GM12878 (cell line): Measurements from ENCODE around the gene HACD4. TPM values are rescaled to one million over a fixed set of nuclear protein-coding genes. Genes with fewer than 3 reads are reported as not detected.

Source experiments
- ATAC-seq: fragments of 200-7000 bp; cut with Tn5 transposase; 3 replicates; pipeline ENCODE4 v1.9.1; 2020; ENCODE audit warnings: mild to moderate bottlenecking, moderate library complexity
- BruUV-seq: library from RNA; stranded (reverse); fragments of 400-500 nt; replicated peaks from 2 replicates; lab custom pipeline; 2021; lab: Mats Ljungman, UMichigan
- CTCF ChIA-PET: fragments of 300-600 bp; sonication (Branson Sonifier 250); formaldehyde crosslinking; extraction: SDS; loops from one replicate; lab custom pipeline; 2021; ENCODE audit warnings: inconsistent platforms; lab: Yijun Ruan, JAX
- POLR2A ChIA-PET: fragments of 350-600 bp; formaldehyde crosslinking; extraction: SDS; loops from one replicate; lab custom pipeline; 2021; ENCODE audit warnings: inconsistent platforms; lab: Charles Lee
- RAD21 ChIA-PET: fragments of 300-600 bp; sonication (Branson Sonifier 250); formaldehyde crosslinking; loops from one replicate; lab custom pipeline; 2023; ENCODE audit warnings: antibody characterized with exemption; ENCODE audit not compliant: unreplicated experiment; lab: Charles Lee
- SMC1A ChIA-PET: fragments of 300-600 bp; sonication (Branson Sonifier 250); formaldehyde crosslinking; loops from one replicate; lab custom pipeline; 2023; ENCODE audit not compliant: unreplicated experiment, uncharacterized antibody; lab: Charles Lee
- DNase-seq: peaks from one replicate; pipeline ENCODE4 v3.0.0-alpha.2; 2011; ENCODE audit warnings: low read depth, low spot score
- FAIRE-seq: peaks from 3 replicates; lab custom pipeline; 2011; peaks lifted over from hg19 to GRCh38; lab: Jason Lieb, UNC
- H2AFZ ChIP-seq: 2 replicates; pipeline ENCODE4 v1.6.0; 2011; ENCODE audit warnings: low read depth, low read length, control low read depth; ENCODE audit not compliant: control insufficient read depth
- H3K27ac ChIP-seq: 2 replicates; pipeline ENCODE4 v1.5.1; 2011; ENCODE audit warnings: control low read depth; ENCODE audit not compliant: control insufficient read depth, insufficient read depth
- H3K27me3 ChIP-seq, 2 experiments: replicated peaks in 1 of 2; 2 replicates each; pipeline versions ENCODE4 v1.6.0 to v1.6.1; 2011; ENCODE audit warnings: low read length in 1 of 2; ENCODE audit not compliant: control insufficient read depth in 2 of 2, insufficient read depth in 2 of 2
- H3K36me3 ChIP-seq, 2 experiments: 2 replicates each; pipeline ENCODE4 v1.5.1; 2011; ENCODE audit warnings: low read length in 1 of 2; ENCODE audit not compliant: control insufficient read depth in 2 of 2, insufficient read depth in 2 of 2
- H3K4me1 ChIP-seq: 2 replicates; pipeline ENCODE4 v1.6.1; 2011; ENCODE audit warnings: mild to moderate bottlenecking, low read length, moderate library complexity, mixed read lengths; ENCODE audit not compliant: control insufficient read depth, insufficient read depth
- H3K4me2 ChIP-seq: 2 replicates; pipeline ENCODE4 v1.6.0; 2011; ENCODE audit warnings: control low read depth; ENCODE audit not compliant: control insufficient read depth, insufficient read depth
- H3K4me3 ChIP-seq: fragments of 200-600 bp; sonication (generic); 2 replicates; pipeline ENCODE4 v1.5.1; 2016
- H3K79me2 ChIP-seq: 2 replicates; pipeline ENCODE4 v1.6.0; 2011; ENCODE audit warnings: low read length; ENCODE audit not compliant: control insufficient read depth, insufficient read depth
- H3K9ac ChIP-seq: 2 replicates; pipeline ENCODE4 v1.8.0; 2011; ENCODE audit warnings: low read length, control low read depth, mixed read lengths; ENCODE audit not compliant: control insufficient read depth, insufficient read depth
- H3K9me3 ChIP-seq: replicated peaks from 3 replicates; pipeline ENCODE4 v1.5.1; 2011; ENCODE audit warnings: mild to moderate bottlenecking, low read length; ENCODE audit not compliant: control insufficient read depth, insufficient read depth
- H4K20me1 ChIP-seq: 2 replicates; pipeline ENCODE4 v1.6.0; 2011; ENCODE audit not compliant: control insufficient read depth, insufficient read depth
- CBX5 ChIP-seq: sonication (generic); IDR thresholded peaks from 2 replicates; pipeline ENCODE4 v1.6.1; 2016; ENCODE audit warnings: low read depth, moderate library complexity, mild to moderate bottlenecking, inconsistent platforms
- CEBPZ ChIP-seq: fragments of 150-350 bp; IDR thresholded peaks from 2 replicates; pipeline ENCODE4 v1.6.1; 2016; ENCODE audit warnings: low read depth, low read length
- IKZF2 ChIP-seq, 2 experiments: fragments of 450-650 bp; IDR thresholded peaks; 2 replicates each; pipeline ENCODE4 v1.6.1; 2017; ENCODE audit warnings: mild to moderate bottlenecking in 2 of 2, moderate library complexity in 2 of 2
- JUNB ChIP-seq: IDR thresholded peaks from 2 replicates; pipeline ENCODE4 v1.6.1; 2016; ENCODE audit warnings: antibody characterized with exemption, mild to moderate bottlenecking
- NKRF ChIP-seq: fragments of 450-650 bp; conservative IDR thresholded peaks from 2 replicates; pipeline ENCODE4 v1.6.1; 2017; ENCODE audit warnings: mild to moderate bottlenecking, moderate library complexity
- PAX5 ChIP-seq: IDR thresholded peaks from 2 replicates; pipeline ENCODE4 v1.6.1; 2011; ENCODE audit warnings: low read depth, low read length, borderline replicate concordance
- SREBF2 ChIP-seq: IDR thresholded peaks from 2 replicates; pipeline ENCODE4 v1.6.1; 2012; ENCODE audit warnings: mild to moderate bottlenecking, low read length
- TCF3 ChIP-seq: IDR thresholded peaks from 2 replicates; pipeline ENCODE4 v1.6.1; 2012; ENCODE audit warnings: low read depth, mild to moderate bottlenecking, low read length, borderline replicate concordance; ENCODE audit not compliant: insufficient read depth
- TCF7 ChIP-seq: IDR thresholded peaks from 2 replicates; pipeline ENCODE4 v1.6.1; 2014; ENCODE audit warnings: antibody characterized with exemption, borderline replicate concordance
- ZNF24 ChIP-seq: fragments of 450-650 bp; IDR thresholded peaks from 2 replicates; pipeline ENCODE4 v1.6.1; 2017; ENCODE audit warnings: antibody characterized with exemption, mild to moderate bottlenecking
- WGBS: methylation state at CpG from one replicate; pipeline ENCODE4 v1.1.6; 2016; ENCODE audit warnings: low lambda C conversion rate; ENCODE audit not compliant: insufficient replicate concordance, insufficient coverage; ENCODE audit errors: missing lambda C conversion rate; 5-methylcytosine and 5-hydroxymethylcytosine counted together
- in situ Hi-C: fragments of 300-500 bp; cut with MboI; formaldehyde crosslinking; loops from 9 replicates; pipeline ENCODE4 v1.14.3; 2018; ENCODE audit warnings: mixed read lengths
- intact Hi-C: fragments of 100-400 bp; cut with micrococcal nuclease; formaldehyde crosslinking; loops from one replicate; pipeline ENCODE4 v1.14.2; 2022; ENCODE audit not compliant: unreplicated experiment
- polyA plus RNA-seq, 11 experiments: library from polyadenylated mRNA; depleted of rRNA in 4 of 11; unstranded in 6 of 11; stranded (reverse) in 5 of 11; fragments of >200 nt; fragmentation: Nextera tagmentation in 4 of 11; fragmentation: Illumina TruSeq in 1 of 11; extraction: Ambion mirVana in 4 of 11; extraction: Trizol in 1 of 11; gene quantifications; 1 replicate in 1 of 11; 2 replicates in 10 of 11; pipeline versions ENCODE4 v1.2.1 to v1.2.3, GENCODE V29; 2011 to 2016; ENCODE audit warnings: inconsistent platforms in 2 of 11, missing spikeins in 2 of 11, low read depth in 1 of 11
- total RNA-seq, 4 experiments: library from RNA; depleted of rRNA in 3 of 4; stranded (reverse); fragments of >200 nt in 3 of 4; fragmentation: Illumina TruSeq in 1 of 4; extraction: Trizol in 1 of 4; gene quantifications; 2 replicates each; pipeline versions ENCODE4 v1.2.1 to v1.2.3, GENCODE V29; 2013 to 2021
- TF ChIP-seq, protein P1 (sequence below): fragments of 450-650 bp; IDR thresholded peaks from 2 replicates; pipeline ENCODE4 v1.6.1; 2016; ENCODE audit warnings: mild to moderate bottlenecking, moderate library complexity, borderline replicate concordance

Gene HACD4
- total and polyA plus RNA-seq, 10 of the 15 experiments (the other 5 are each of a cell fraction or from before 2014, with no cell fraction given), result 3.2 to 7.6 (median 5.7) TPM

DNA sequence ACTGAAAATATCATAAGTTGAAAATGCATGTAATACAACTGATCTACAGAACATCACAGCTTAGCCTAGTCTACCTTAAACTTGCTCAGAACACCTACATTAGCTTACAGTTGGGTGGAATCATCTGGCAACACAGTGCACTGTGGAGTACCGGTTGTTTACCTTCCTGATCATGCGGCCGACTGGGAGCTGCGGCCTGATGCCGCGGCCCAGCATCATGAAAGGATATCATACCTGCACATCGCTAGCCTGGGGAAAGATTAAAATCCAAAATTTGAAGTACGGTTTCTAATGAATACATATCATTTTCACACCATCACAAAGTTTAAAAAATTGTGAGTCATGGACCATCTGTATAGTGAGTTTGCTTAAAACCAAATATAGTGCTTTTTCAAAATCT, 1.8 kb downstream of the HACD4 start:
- ChIA-PET RAD21 (interaction anchor here (1.5 to 1.9 kb wide), 2 partner anchors 32 to 48 kb away, joined by 5 to 7 read pairs; no protein-coding TSS in a partner anchor), SMC1A (interaction anchor here (1.7 to 2.5 kb wide), 4 partner anchors 9 to 405 kb away, joined by 4 to 14 read pairs (median 6); no protein-coding TSS in a partner anchor), CTCF (interaction anchor here (1.0 to 2.7 kb wide), 2 partner anchors 81 to 83 kb away, joined by 3 to 11 read pairs; no protein-coding TSS in a partner anchor), POLR2A (interaction anchor here (0.8 kb wide), 1 partner anchor 9 kb away, joined by 4 read pairs; no protein-coding TSS in a partner anchor)
- H4K20me1 ChIP-seq, result no peaks in the 10 kb centered on the region
- no peaks in the 10 kb centered on the region for H3K79me2 ChIP-seq
- BruUV-seq, result no TSS peak
- H3K4me3 ChIP-seq, result no peak overlapping the region
- in situ Hi-C loops (no loop called here), intact Hi-C loops (loop anchor here (2.0 kb wide), 2 partner anchors 15 to 33 kb away; no protein-coding TSS in a partner anchor)
- H3K27me3 ChIP-seq, result no peaks in the 10 kb centered on the region
- no peaks in the 10 kb centered on the region for H3K9me3 ChIP-seq
- H3K36me3 ChIP-seq, result peaks cover 0 to 2% of the 10 kb centered on the region in 2 experiments; a peak in 1 of 4 replicates
- DNase-seq, result no peak
- H3K4me1 ChIP-seq, result peaks cover 5% of the 10 kb centered on the region
- H3K27ac ChIP-seq, result no peak overlapping the region
- H2AFZ ChIP-seq, result no peak overlapping the region
- H3K4me2 ChIP-seq, result no peak overlapping the region
- no peak for FAIRE-seq
- WGBS, result 87% methylated on average over 8 of the region's 8 CpGs
- ATAC-seq, result no peak
- H3K9ac ChIP-seq, result no peak overlapping the region
- TF ChIP-seq SREBF2 (no peak), ZNF24 (no peak), JUNB (no peak), CEBPZ (no peak), CBX5 (no peak), TCF3 (no peak), PAX5 (no peak), NKRF (no peak), IKZF2 (IDR thresholded peaks at IDR 0.05) (no peak), TCF7 (no peak)
- TF ChIP-seq, protein P1, sequence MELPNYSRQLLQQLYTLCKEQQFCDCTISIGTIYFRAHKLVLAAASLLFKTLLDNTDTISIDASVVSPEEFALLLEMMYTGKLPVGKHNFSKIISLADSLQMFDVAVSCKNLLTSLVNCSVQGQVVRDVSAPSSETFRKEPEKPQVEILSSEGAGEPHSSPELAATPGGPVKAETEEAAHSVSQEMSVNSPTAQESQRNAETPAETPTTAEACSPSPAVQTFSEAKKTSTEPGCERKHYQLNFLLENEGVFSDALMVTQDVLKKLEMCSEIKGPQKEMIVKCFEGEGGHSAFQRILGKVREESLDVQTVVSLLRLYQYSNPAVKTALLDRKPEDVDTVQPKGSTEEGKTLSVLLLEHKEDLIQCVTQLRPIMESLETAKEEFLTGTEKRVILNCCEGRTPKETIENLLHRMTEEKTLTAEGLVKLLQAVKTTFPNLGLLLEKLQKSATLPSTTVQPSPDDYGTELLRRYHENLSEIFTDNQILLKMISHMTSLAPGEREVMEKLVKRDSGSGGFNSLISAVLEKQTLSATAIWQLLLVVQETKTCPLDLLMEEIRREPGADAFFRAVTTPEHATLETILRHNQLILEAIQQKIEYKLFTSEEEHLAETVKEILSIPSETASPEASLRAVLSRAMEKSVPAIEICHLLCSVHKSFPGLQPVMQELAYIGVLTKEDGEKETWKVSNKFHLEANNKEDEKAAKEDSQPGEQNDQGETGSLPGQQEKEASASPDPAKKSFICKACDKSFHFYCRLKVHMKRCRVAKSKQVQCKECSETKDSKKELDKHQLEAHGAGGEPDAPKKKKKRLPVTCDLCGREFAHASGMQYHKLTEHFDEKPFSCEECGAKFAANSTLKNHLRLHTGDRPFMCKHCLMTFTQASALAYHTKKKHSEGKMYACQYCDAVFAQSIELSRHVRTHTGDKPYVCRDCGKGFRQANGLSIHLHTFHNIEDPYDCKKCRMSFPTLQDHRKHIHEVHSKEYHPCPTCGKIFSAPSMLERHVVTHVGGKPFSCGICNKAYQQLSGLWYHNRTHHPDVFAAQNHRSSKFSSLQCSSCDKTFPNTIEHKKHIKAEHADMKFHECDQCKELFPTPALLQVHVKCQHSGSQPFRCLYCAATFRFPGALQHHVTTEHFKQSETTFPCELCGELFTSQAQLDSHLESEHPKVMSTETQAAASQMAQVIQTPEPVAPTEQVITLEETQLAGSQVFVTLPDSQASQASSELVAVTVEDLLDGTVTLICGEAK, result no peak
